ENCODE results near the gene CBFA2T3. TPM values are rescaled to one million over a fixed set of nuclear protein-coding genes. Genes with fewer than 3 reads are reported as not detected.

The CBFA2T3 gene
- total RNA-seq, 1 experiment from 2014 or later, result 2.9 TPM

GRCh38 chr16:88834670-88835069 lies 142.3 kb downstream of the CBFA2T3 start:
- no peak overlapping the region for H2BK20ac ChIP-seq (ENCODE audit: low read depth, low read length, poor library complexity, severe bottlenecking)
- H3K27ac ChIP-seq (ENCODE audit: insufficient read length, low read depth, low read length), result no peak overlapping the region
- H3K27me3 Mint-ChIP-seq (ENCODE audit: low read depth), result no peaks in the 10 kb centered on the region
- DNase-seq, result no peak
- H3K9me3 ChIP-seq (ENCODE audit: control insufficient read depth, low read depth, low read length), result no peaks in the 10 kb centered on the region
- no peak overlapping the region for H2BK5ac ChIP-seq (ENCODE audit: insufficient read length, low read length)
- H4K5ac ChIP-seq (ENCODE audit: insufficient read length, low read depth, low read length), result no peak overlapping the region
- no peak overlapping the region for H3K56ac ChIP-seq (ENCODE audit: insufficient read length, low read depth, low read length)
- H3K23ac ChIP-seq (ENCODE audit: insufficient read length, low read depth, low read length), result no peak overlapping the region
- H3K36me3 Mint-ChIP-seq (ENCODE audit: insufficient read depth in 1 of 3, low read depth in 3 of 3), result peaks cover 0 to 11% (median 8%) of the 10 kb centered on the region in 3 experiments; a peak in 5 of 7 replicates
- no peak overlapping the region for H3K4me2 ChIP-seq (ENCODE audit: insufficient read depth, insufficient read length, low read length)
- H3K79me2 ChIP-seq (ENCODE audit: insufficient read depth, low read length), result no peaks in the 10 kb centered on the region
- no peak overlapping the region for H2AK5ac ChIP-seq (ENCODE audit: insufficient read length, low read length)
- no peak overlapping the region for H3K9ac ChIP-seq (ENCODE audit: extremely low read depth, insufficient read length, low read length)
- no peak for TF ChIP-seq CTCF (conservative IDR thresholded peaks at IDR 0.05)
- H3T11ph ChIP-seq (ENCODE audit: low read length), result no peak overlapping the region
- no peaks in the 10 kb centered on the region for H3K79me1 ChIP-seq (ENCODE audit: insufficient read depth, low read depth, low read length, poor library complexity, severe bottlenecking)
- no peak overlapping the region for H2BK120ac ChIP-seq (ENCODE audit: low read depth, low read length, poor library complexity, severe bottlenecking)
- no peak overlapping the region for H2BK12ac ChIP-seq (ENCODE audit: insufficient read length, low read depth, low read length)
- no peaks in the 10 kb centered on the region for H3K27me3 ChIP-seq (ENCODE audit: insufficient read depth, low read length)
- H3K4me1 Mint-ChIP-seq, result no peaks in the 10 kb centered on the region
- H4K91ac ChIP-seq (ENCODE audit: insufficient read length, low read depth, low read length), result no peak overlapping the region
- peak overlapping the region in 1 of 3 experiments; percentile 18; a peak in 3 of 7 replicates for H3K27ac Mint-ChIP-seq
- H3K14ac ChIP-seq (ENCODE audit: insufficient read depth, low read length), result no peak overlapping the region
- no peaks in the 10 kb centered on the region for H3K23me2 ChIP-seq (ENCODE audit: insufficient read length, low read depth, low read length, poor library complexity, severe bottlenecking)
- H3K4ac ChIP-seq (ENCODE audit: low read depth, low read length), result no peak overlapping the region
- H3K4me3 Mint-ChIP-seq, result no peak overlapping the region
- no CpG with 5 or more reads among the region's 13 CpGs for WGBS (ENCODE audit: extremely low coverage, insufficient read length, low lambda C conversion rate)
- no peaks in the 10 kb centered on the region for H3K4me1 ChIP-seq (ENCODE audit: insufficient read depth, low read length)
- H4K8ac ChIP-seq (replicated peaks; ENCODE audit: insufficient read length, low read depth, low read length), result no peak overlapping the region
- H4K20me1 ChIP-seq (ENCODE audit: control insufficient read depth, insufficient read depth, insufficient read length), result no peaks in the 10 kb centered on the region
- no peak overlapping the region for H2AFZ ChIP-seq (ENCODE audit: low read length)
- H3K9me3 Mint-ChIP-seq, result no peaks in the 10 kb centered on the region
- no peak overlapping the region for H3K18ac ChIP-seq (ENCODE audit: insufficient read length, low read depth, low read length)
- no peak overlapping the region for H2BK15ac ChIP-seq (ENCODE audit: low read depth, low read length)

All from H9 (cell line).